GM12878 (cell line): ENCODE measurements around the gene AP3B1. TPM values are rescaled to one million over a fixed set of nuclear protein-coding genes. Genes with fewer than 3 reads are reported as not detected.

Experiments
- CBX3 ChIP-seq: fragments of 200-600 bp; sonication (generic); IDR thresholded peaks from 2 replicates; pipeline ENCODE4 v1.6.1; 2016; ENCODE audit warnings: low read depth, borderline replicate concordance
- CHD1 ChIP-seq: IDR thresholded peaks from 2 replicates; pipeline ENCODE4 v1.6.1; 2012; ENCODE audit warnings: low read depth, low read length, improper control_type of control experiment
- EGR1 ChIP-seq, 2 experiments: IDR thresholded peaks; 1 replicate in 1 of 2; 2 replicates in 1 of 2; pipeline ENCODE4 v1.6.1; 2011 to 2012; ENCODE audit warnings: low read depth in 2 of 2, low read length in 2 of 2, borderline replicate concordance in 1 of 2, mild to moderate bottlenecking in 1 of 2, moderate library complexity in 1 of 2
- MYB ChIP-seq: fragments of 150-350 bp; IDR thresholded peaks from 2 replicates; pipeline ENCODE4 v1.6.1; 2014; ENCODE audit warnings: mild to moderate bottlenecking, low read depth, low read length, borderline replicate concordance
- NR2C1 ChIP-seq: fragments of 450-650 bp; IDR thresholded peaks from 2 replicates; pipeline ENCODE4 v1.6.1; 2017; ENCODE audit warnings: antibody characterized with exemption, mild to moderate bottlenecking, moderate library complexity
- SMAD5 ChIP-seq: IDR thresholded peaks from 2 replicates; pipeline ENCODE4 v1.6.1; 2016; ENCODE audit warnings: antibody characterized with exemption, low read depth
- ZBTB4 ChIP-seq: fragments of 450-650 bp; formaldehyde crosslinking; IDR thresholded peaks from 2 replicates; pipeline ENCODE4 v1.4.0; 2022; ENCODE audit warnings: mild to moderate bottlenecking, moderate library complexity
- ZBTB40 ChIP-seq: fragments of 450-650 bp; IDR thresholded peaks from 2 replicates; pipeline ENCODE4 v1.6.1; 2016; ENCODE audit warnings: mild to moderate bottlenecking, moderate library complexity, borderline replicate concordance
- polyA plus RNA-seq, 11 experiments: library from polyadenylated mRNA; depleted of rRNA in 4 of 11; unstranded in 6 of 11; stranded (reverse) in 5 of 11; fragments of >200 nt; fragmentation: Nextera tagmentation in 4 of 11; fragmentation: Illumina TruSeq in 1 of 11; extraction: Ambion mirVana in 4 of 11; extraction: Trizol in 1 of 11; gene quantifications; 1 replicate in 1 of 11; 2 replicates in 10 of 11; pipeline versions ENCODE4 v1.2.1 to v1.2.3, GENCODE V29; 2011 to 2016; ENCODE audit warnings: inconsistent platforms in 2 of 11, missing spikeins in 2 of 11, low read depth in 1 of 11
- total RNA-seq, 4 experiments: library from RNA; depleted of rRNA in 3 of 4; stranded (reverse); fragments of >200 nt in 3 of 4; fragmentation: Illumina TruSeq in 1 of 4; extraction: Trizol in 1 of 4; gene quantifications; 2 replicates each; pipeline versions ENCODE4 v1.2.1 to v1.2.3, GENCODE V29; 2013 to 2021

The AP3B1 gene
- total and polyA plus RNA-seq, 10 of the 15 experiments (the other 5 are each of a cell fraction or from before 2014, with no cell fraction given): 30.9 to 70.8 (median 46.0) TPM

GRCh38 chr5:78221964-78222451 lies 72.5 kb downstream of the AP3B1 start (continued):
- TF ChIP-seq CBX3 (no peak), ZBTB4 (no peak), CHD1 (no peak), SMAD5 (no peak), NR2C1 (no peak), ZBTB40 (no peak), EGR1 (IDR thresholded peaks at IDR 0.05; ENCODE audit: borderline replicate concordance in 1 of 2, low read depth in 2 of 2, low read length in 2 of 2) (no peak), MYB (no peak)
